GM19328 (cell line): ENCODE data around the gene PRKCI.
"Not testable (repeated sequence)": the region's sequence is repeated elsewhere in the genome, so short reads cannot be mapped to it uniquely, and the experiment has no call there.

Experiments used
- ATAC-seq: cut with Tn5 transposase; IDR thresholded peaks from one replicate; pipeline ENCODE4 v1.9.1; 2021; ENCODE audit warnings: mild to moderate bottlenecking, moderate library complexity; ENCODE audit not compliant: unreplicated experiment

Gene PRKCI

DNA sequence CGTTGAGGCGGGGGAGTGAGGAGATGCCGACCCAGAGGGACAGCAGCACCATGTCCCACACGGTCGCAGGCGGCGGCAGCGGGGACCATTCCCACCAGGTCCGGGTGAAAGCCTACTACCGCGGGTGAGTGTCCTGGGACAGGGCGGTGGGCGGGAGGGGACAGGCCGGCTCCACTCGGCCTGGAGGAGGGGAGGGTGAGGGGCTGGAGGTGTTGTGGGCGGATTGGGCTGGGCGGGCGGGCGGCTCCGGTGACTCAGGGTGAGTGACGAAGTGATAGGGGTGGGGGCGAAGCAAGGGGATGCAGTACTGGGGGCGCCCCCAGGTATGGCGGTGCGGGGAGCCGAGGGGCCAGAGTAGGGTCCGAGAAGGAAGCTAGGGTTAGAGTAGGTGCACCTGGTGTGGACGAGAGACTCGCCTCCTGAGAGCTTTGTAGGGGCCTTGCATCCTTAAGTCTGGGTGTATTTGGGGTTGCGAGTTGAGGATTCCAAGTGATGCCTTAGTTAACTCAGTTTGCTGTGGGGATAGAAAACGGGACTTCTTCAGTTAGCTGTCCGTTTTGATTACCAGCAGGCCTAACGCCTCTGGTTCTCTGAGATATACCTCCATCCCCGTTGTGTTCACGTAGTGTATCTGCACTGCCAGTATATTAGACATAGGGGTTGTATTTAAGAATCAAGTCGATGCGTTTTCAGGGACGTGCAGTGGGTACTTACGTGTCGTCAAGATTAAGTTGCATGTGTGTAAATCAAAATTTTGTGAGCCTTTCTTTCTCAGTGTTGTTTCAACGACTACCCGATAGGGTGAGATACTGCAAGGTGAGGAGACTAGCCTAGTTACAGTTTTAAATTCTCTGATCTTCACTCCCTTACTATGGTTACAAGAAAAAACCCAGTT lies 670 bp downstream of the PRKCI start:
- ATAC-seq: peak; percentile 36

DNA sequence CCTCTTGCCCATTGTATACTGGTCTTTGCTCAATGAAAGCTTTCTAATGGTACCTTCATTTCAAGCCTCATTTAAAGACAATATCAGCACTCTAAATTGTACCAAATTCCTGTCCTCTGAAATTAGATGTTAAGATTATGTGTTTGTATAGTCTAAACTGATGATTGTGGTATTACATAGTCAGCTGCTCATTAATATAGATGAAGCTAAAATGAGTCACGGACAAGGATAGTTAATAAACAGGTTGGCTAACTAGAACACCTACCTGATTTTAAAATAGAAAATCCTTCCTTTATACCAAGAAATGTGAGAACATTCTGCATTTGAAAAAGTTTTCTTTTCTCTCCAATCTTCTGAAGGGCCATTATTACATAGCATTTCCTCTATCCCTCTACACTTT lies 2.9 kb downstream of the PRKCI start:
- ATAC-seq: no peak

- ATAC-seq: no peak
These were observed 4.3 kb downstream of the PRKCI start for GRCh38 chr3:170226426-170226960.

GRCh38 chr3:170228093-170228766 lies 6.0 kb downstream of the PRKCI start:
- ATAC-seq: no peak

GRCh38 chr3:170232266-170232665 lies 10.0 kb downstream of the PRKCI start:
- no peak for ATAC-seq

DNA sequence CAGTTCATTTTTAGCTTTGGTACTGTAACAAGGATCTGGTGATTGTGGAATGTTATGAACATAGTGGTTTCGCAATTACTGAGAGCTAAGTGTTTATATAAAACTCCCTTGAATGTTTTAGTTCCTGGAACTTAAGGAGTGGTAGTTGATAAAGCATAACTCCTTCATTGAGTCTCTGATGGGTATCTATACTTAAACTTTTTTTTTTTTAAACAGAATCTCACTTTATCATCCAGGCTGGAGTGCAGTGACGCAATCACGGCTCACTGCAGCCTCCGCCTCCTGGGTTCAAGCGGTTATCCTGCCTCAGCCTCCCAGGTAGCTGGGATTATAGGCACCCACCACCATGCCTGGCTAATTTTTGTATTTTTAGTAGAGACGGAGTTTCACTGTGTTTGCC lies 11.3 kb downstream of the PRKCI start:
- ATAC-seq: no peak

- ATAC-seq: no peak
These were observed 17.9 kb downstream of the PRKCI start for GRCh38 chr3:170240142-170240541.

GRCh38 chr3:170240671-170241070 lies 18.4 kb downstream of the PRKCI start:
- no peak for ATAC-seq

GRCh38 chr3:170244576-170244975 lies 22.4 kb downstream of the PRKCI start:
- no peak for ATAC-seq

DNA sequence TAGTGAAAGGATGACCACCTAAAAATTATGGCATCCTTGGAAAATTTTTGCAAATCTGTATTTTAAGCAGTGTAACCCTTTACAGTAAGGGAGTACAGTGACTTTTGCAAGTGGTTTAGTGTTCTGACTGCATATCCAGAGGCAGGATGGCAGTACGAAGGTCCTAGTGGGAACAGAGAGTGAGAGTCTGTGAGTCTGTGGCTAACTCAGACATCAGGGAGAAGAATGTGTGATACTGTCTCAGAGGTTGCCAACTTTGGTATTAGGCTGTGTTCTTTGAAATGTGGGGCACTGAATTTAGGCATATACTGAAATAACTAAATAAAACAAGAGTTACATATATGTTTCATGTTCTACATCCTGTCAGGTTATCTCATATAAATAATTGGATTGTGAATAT lies 25.7 kb downstream of the PRKCI start:
- no peak for ATAC-seq

DNA sequence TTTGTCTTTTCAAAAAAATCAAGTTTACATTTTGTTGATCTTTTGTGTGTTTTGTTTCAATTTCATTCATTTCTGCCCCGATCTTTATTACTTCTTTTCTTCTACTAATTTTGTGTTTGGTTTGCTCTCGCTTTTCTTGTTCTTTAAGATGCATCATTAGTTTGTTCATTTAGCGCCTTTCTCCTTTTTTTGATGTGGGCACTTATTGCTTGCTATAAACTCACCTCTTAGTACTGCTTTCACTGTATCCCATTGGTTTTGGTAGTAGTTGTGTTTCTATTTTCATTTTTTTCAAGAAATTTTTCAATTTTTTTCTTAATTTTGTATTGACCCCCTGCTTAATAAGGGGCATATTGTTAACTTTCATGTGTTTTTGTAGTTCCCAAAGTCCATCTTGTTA lies 34.4 kb downstream of the PRKCI start:
- ATAC-seq: no peak

GRCh38 chr3:170257145-170257544 lies 34.9 kb downstream of the PRKCI start:
- no peak for ATAC-seq

DNA sequence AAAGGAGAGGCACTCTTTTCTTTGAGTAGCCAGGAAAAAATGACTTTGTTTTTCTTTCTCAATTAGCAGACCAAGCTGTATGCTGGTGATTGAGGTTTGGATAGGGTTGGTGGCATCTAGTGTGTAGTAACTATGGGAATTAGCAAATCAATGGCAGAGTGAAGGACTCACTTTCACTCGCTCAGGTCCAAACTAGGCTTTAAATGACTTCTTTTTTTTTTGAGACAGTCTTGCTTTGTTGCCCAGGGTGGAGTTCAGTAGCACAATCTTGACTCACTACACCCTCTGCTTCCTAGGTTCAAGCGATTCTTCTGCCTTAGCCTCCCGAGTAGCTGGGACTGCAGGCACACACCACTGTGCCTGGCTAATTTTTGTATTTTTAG lies 35.9 kb downstream of the PRKCI start:
- ATAC-seq: no peak

GRCh38 chr3:170259907-170260306 lies 37.7 kb downstream of the PRKCI start:
- no peak for ATAC-seq

- ATAC-seq: no peak
These were observed 45.6 kb downstream of the PRKCI start for GRCh38 chr3:170267793-170268192.

GRCh38 chr3:170269673-170270254 lies 47.5 kb downstream of the PRKCI start:
- not testable (repeated sequence) for ATAC-seq

GRCh38 chr3:170270282-170270881 lies 48.2 kb downstream of the PRKCI start:
- ATAC-seq: no peak

- ATAC-seq: no peak
These were observed 52.4 kb downstream of the PRKCI start for GRCh38 chr3:170274641-170275040.

DNA sequence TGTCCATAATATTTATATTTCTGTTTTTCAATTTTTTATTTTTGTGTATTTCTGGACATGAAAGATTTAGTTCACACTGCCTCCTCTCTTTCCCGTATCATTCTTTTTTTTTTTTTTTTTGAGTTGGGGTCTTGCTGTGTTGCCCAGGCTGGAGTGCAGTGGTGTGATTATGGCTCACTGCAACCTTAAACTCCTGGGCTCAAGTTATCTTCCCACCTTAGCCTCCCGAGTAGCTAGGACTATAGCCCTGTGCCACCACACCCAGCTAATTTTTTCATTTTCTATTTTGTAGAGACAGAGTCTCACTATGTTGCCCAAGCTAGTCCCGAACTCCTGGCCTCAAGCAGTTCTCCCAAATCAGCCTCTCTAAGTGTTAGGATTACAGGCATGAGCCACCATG lies 53.6 kb downstream of the PRKCI start:
- ATAC-seq: no peak

DNA sequence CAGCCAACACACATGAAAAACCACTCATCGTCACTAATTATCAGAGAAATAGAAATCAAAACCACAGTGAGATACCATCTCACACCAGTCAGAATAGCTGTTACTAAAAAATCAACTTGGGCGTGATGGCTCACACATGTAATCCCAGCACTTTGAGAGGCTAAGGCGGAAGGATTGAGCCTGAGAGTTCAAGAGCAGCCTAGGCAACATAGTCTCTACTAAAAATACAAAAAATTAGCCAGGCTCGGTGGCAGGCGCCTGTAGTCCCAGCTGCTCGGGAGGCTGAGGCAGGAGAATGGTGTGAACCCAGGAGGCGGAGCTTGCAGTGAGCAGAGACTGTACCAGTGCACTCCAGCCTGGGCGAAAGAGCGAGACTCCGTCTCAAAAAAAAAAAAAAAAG lies 55.1 kb downstream of the PRKCI start:
- ATAC-seq: not testable (repeated sequence)

GRCh38 chr3:170277833-170278580 lies 55.8 kb downstream of the PRKCI start:
- ATAC-seq: no peak
